Activated CD8-positive, alpha-beta memory T cell treated with anti-CD3 and anti-CD28 coated beads for 1 hour (primary cell): ENCODE measurements around the gene MVB12B.
"Not testable (repeated sequence)": the region's sequence is repeated elsewhere in the genome, so short reads cannot be mapped to it uniquely, and the experiment has no call there.

ENCODE experiments used
- DNase-seq, 2 donors: peaks; one replicate each; pipeline ENCODE4 v3.0.0-alpha.2; 2020; ENCODE audit warnings: low read depth in 1 of 2; ENCODE audit errors: extremely low read depth in 1 of 2

Gene MVB12B

GRCh38 chr9:126326228-126327005 lies at the start of gene MVB12B:
Gene MVB12B, plus strand, starts transcription at chr9:126326829. Its CDS starts 101 bp downstream, at chr9:126326930.
- DNase-seq = peak in 1 of 2 donors; percentile 38

- DNase-seq = no peak
Observed at GRCh38 chr9:126283799-126284465, 42.7 kb upstream of the MVB12B start.

GRCh38 chr9:126285652-126286051 lies 41.0 kb upstream of the MVB12B start:
- not testable (repeated sequence) for DNase-seq

- DNase-seq = no peak
Observed at GRCh38 chr9:126287166-126287866, 39.3 kb upstream of the MVB12B start.

GRCh38 chr9:126290871-126291270 lies 35.8 kb upstream of the MVB12B start:
- no peak for DNase-seq

- DNase-seq = no peak
Observed at GRCh38 chr9:126291925-126292324, 34.7 kb upstream of the MVB12B start.

- no peak for DNase-seq
Observed at GRCh38 chr9:126292736-126293521, 33.7 kb upstream of the MVB12B start.

GRCh38 chr9:126293522-126293889 lies 33.1 kb upstream of the MVB12B start:
- no peak for DNase-seq

GRCh38 chr9:126294331-126295081 lies 32.1 kb upstream of the MVB12B start:
- no peak for DNase-seq

- no peak for DNase-seq
Observed at GRCh38 chr9:126295082-126295477, 31.5 kb upstream of the MVB12B start.

- DNase-seq = no peak
Observed at GRCh38 chr9:126295516-126295915, 31.1 kb upstream of the MVB12B start.

GRCh38 chr9:126295936-126296600 lies 30.6 kb upstream of the MVB12B start:
- no peak for DNase-seq

GRCh38 chr9:126296687-126297086 lies 29.9 kb upstream of the MVB12B start:
- no peak for DNase-seq

- DNase-seq = no peak
Observed at GRCh38 chr9:126297661-126298060, 29.0 kb upstream of the MVB12B start.

GRCh38 chr9:126298063-126298801 lies 28.4 kb upstream of the MVB12B start:
- no peak for DNase-seq

- no peak for DNase-seq
Observed at GRCh38 chr9:126299706-126300276, 26.8 kb upstream of the MVB12B start.

- DNase-seq = no peak
Observed at GRCh38 chr9:126301196-126301595, 25.4 kb upstream of the MVB12B start.

- peak in 1 of 2 donors; percentile 8 for DNase-seq
Observed at GRCh38 chr9:126301985-126302603, 24.5 kb upstream of the MVB12B start.
